Smooth muscle cell (in vitro differentiated cells): ENCODE results near the gene PCGF2. TPM values are rescaled to one million over a fixed set of nuclear protein-coding genes. Genes with fewer than 3 reads are reported as not detected.

Experiments
- DNase-seq: peaks from one replicate; lab custom pipeline; 2025; ENCODE audit not compliant: unreplicated experiment; lab: John Stamatoyannopoulos, UW
- H2AFZ ChIP-seq: fragments of 200-600 bp; sonication (generic); 2 replicates; pipeline ENCODE4 v1.6.0; 2016; ENCODE audit warnings: antibody characterized with exemption, low read depth, mild to moderate bottlenecking
- H3F3A ChIP-seq: fragments of 200-600 bp; sonication (generic); 2 replicates; pipeline ENCODE4 v1.6.0; 2017; ENCODE audit warnings: antibody characterized with exemption, low read depth
- H3K27ac ChIP-seq: fragments of 200-600 bp; sonication (generic); 2 replicates; pipeline ENCODE4 v1.5.1; 2016; ENCODE audit warnings: low read depth, mild to moderate bottlenecking
- H3K27me3 ChIP-seq: fragments of 200-600 bp; sonication (generic); 2 replicates; pipeline ENCODE4 v1.6.1; 2016; ENCODE audit warnings: low read depth, mild to moderate bottlenecking
- H3K36me3 ChIP-seq: fragments of 200-600 bp; sonication (generic); 2 replicates; pipeline ENCODE4 v1.5.1; 2016; ENCODE audit warnings: low read depth
- H3K4me1 ChIP-seq: fragments of 200-600 bp; sonication (generic); 2 replicates; pipeline ENCODE4 v1.5.1; 2016; ENCODE audit warnings: low read depth
- H3K4me2 ChIP-seq: fragments of 200-600 bp; sonication (generic); 2 replicates; pipeline ENCODE4 v1.6.0; 2016; ENCODE audit warnings: mild to moderate bottlenecking
- H3K4me3 ChIP-seq: fragments of 200-600 bp; sonication (generic); 2 replicates; pipeline ENCODE4 v1.5.1; 2016; ENCODE audit warnings: mild to moderate bottlenecking
- H3K79me2 ChIP-seq: fragments of 200-600 bp; sonication (generic); 2 replicates; pipeline ENCODE4 v1.6.0; 2016; ENCODE audit warnings: low read depth, mild to moderate bottlenecking
- H3K9ac ChIP-seq: fragments of 200-600 bp; sonication (generic); 2 replicates; pipeline ENCODE4 v1.6.0; 2016; ENCODE audit warnings: low read depth
- H3K9me3 ChIP-seq: fragments of 200-600 bp; sonication (generic); replicated peaks from 2 replicates; pipeline ENCODE4 v1.5.1; 2016; ENCODE audit warnings: low read depth
- H4K20me1 ChIP-seq: fragments of 200-600 bp; sonication (generic); 2 replicates; pipeline ENCODE4 v1.6.0; 2016; ENCODE audit warnings: low read depth
- WGBS: methylation state at CpG from one replicate; pipeline ENCODE4 v1.1.7; 2016; ENCODE audit warnings: low lambda C conversion rate; 5-methylcytosine and 5-hydroxymethylcytosine counted together
- polyA plus RNA-seq: library from polyadenylated mRNA; unstranded; fragments of >200 nt; fragmentation: Nextera tagmentation; extraction: Ambion mirVana; gene quantifications from 2 replicates; pipeline ENCODE4 v1.2.1, GENCODE V29; 2016
- total RNA-seq: library from RNA; depleted of rRNA; stranded (reverse); fragments of >200 nt; gene quantifications from 2 replicates; pipeline ENCODE4 v1.2.3, GENCODE V29; 2014
- TF ChIP-seq, protein P1 (sequence below): fragments of 200-600 bp; sonication (generic); IDR thresholded peaks from 2 replicates; pipeline ENCODE4 v1.5.1; 2017; ENCODE audit warnings: borderline replicate concordance, mild to moderate bottlenecking, antibody characterized with exemption; ENCODE audit not compliant: insufficient read depth, poor library complexity, severe bottlenecking

Gene PCGF2
- total and polyA plus RNA-seq, 2 experiments from 2014 or later: 6.1 to 11.6 TPM

- H3K4me1 ChIP-seq: peaks cover 5% of the 10 kb centered on the region
- H2AFZ ChIP-seq: no peak overlapping the region
- H3K9ac ChIP-seq: no peak overlapping the region
- H4K20me1 ChIP-seq: peaks cover 33% of the 10 kb centered on the region
- no peaks in the 10 kb centered on the region for H3K9me3 ChIP-seq
- H3F3A ChIP-seq: peaks cover 12% of the 10 kb centered on the region
- no peak overlapping the region for H3K4me3 ChIP-seq
- H3K4me2 ChIP-seq: no peak overlapping the region
- no peaks in the 10 kb centered on the region for H3K79me2 ChIP-seq
- H3K36me3 ChIP-seq: no peaks in the 10 kb centered on the region
- no peaks in the 10 kb centered on the region for H3K27me3 ChIP-seq
- H3K27ac ChIP-seq: no peak overlapping the region
- 85% methylated on average over 15 of the region's 15 CpGs for WGBS
- TF ChIP-seq, protein P1, sequence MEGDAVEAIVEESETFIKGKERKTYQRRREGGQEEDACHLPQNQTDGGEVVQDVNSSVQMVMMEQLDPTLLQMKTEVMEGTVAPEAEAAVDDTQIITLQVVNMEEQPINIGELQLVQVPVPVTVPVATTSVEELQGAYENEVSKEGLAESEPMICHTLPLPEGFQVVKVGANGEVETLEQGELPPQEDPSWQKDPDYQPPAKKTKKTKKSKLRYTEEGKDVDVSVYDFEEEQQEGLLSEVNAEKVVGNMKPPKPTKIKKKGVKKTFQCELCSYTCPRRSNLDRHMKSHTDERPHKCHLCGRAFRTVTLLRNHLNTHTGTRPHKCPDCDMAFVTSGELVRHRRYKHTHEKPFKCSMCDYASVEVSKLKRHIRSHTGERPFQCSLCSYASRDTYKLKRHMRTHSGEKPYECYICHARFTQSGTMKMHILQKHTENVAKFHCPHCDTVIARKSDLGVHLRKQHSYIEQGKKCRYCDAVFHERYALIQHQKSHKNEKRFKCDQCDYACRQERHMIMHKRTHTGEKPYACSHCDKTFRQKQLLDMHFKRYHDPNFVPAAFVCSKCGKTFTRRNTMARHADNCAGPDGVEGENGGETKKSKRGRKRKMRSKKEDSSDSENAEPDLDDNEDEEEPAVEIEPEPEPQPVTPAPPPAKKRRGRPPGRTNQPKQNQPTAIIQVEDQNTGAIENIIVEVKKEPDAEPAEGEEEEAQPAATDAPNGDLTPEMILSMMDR: peak; percentile 6
- no peak for DNase-seq
Measured at GRCh38 chr17:38733982-38734973, 13.9 kb downstream of the PCGF2 start.

GRCh38 chr17:38733282-38733981, 14.7 kb downstream of the PCGF2 start:
- Histone ChIP-seq H4K20me1 (peaks cover 24% of the 10 kb centered on the region), H3K4me3 (no peak overlapping the region), H3K36me3 (no peaks in the 10 kb centered on the region), H3F3A (peaks cover 12% of the 10 kb centered on the region), H3K27me3 (no peaks in the 10 kb centered on the region), H3K9me3 (no peaks in the 10 kb centered on the region), H2AFZ (no peak overlapping the region), H3K27ac (no peak overlapping the region), H3K9ac (no peak overlapping the region), H3K79me2 (no peaks in the 10 kb centered on the region), H3K4me1 (peaks cover 5% of the 10 kb centered on the region), H3K4me2 (no peak overlapping the region)
- TF ChIP-seq, protein P1: no peak
- no peak for DNase-seq
- 91% methylated on average over 9 of the region's 9 CpGs for WGBS

- H3K4me2 ChIP-seq: no peak overlapping the region
- no peak for DNase-seq
- H3K4me3 ChIP-seq: no peak overlapping the region
- H3K4me1 ChIP-seq: peaks cover 5% of the 10 kb centered on the region
- no peaks in the 10 kb centered on the region for H3K79me2 ChIP-seq
- peaks cover 12% of the 10 kb centered on the region for H3F3A ChIP-seq
- H3K27me3 ChIP-seq: no peaks in the 10 kb centered on the region
- H2AFZ ChIP-seq: no peak overlapping the region
- peaks cover 23% of the 10 kb centered on the region for H4K20me1 ChIP-seq
- no peaks in the 10 kb centered on the region for H3K36me3 ChIP-seq
- TF ChIP-seq, protein P1: no peak
- 96% methylated on average over 7 of the region's 7 CpGs for WGBS
- H3K9ac ChIP-seq: no peak overlapping the region
- no peaks in the 10 kb centered on the region for H3K9me3 ChIP-seq
- no peak overlapping the region for H3K27ac ChIP-seq
Measured at GRCh38 chr17:38732376-38733281, 15.5 kb downstream of the PCGF2 start.
